IMR-90 (cell line): ENCODE data around the gene SHISAL1. TPM values are rescaled to one million over a fixed set of nuclear protein-coding genes. Genes with fewer than 3 reads are reported as not detected.

Experiments
- ATAC-seq: fragments of 200-7000 bp; cut with Tn5 transposase; 2 replicates; pipeline ENCODE4 v1.9.1; 2020; ENCODE audit warnings: low read depth, mild to moderate bottlenecking, moderate library complexity
- BruUV-seq: library from RNA; stranded (reverse); fragments of 400-500 nt; replicated peaks from 2 replicates; lab custom pipeline; 2021; lab: Mats Ljungman, UMichigan
- CTCF ChIA-PET: fragments of 300-600 bp; formaldehyde crosslinking; extraction: SDS; loops from one replicate; lab custom pipeline; 2021; ENCODE audit warnings: antibody characterized with exemption; lab: Yijun Ruan, JAX
- POLR2A ChIA-PET: fragments of 300-600 bp; sonication (Branson Sonifier 250); formaldehyde crosslinking; loops from one replicate; lab custom pipeline; 2022; ENCODE audit warnings: antibody characterized with exemption; ENCODE audit not compliant: unreplicated experiment; lab: Charles Lee
- DNase-seq: peaks from one replicate; pipeline ENCODE4 v3.0.0; 2013
- H2AFZ ChIP-seq: replicated peaks from 2 replicates; pipeline ENCODE3; 2013; ENCODE audit warnings: low read length, mild to moderate bottlenecking; ENCODE audit not compliant: poor library complexity
- H2AK5ac ChIP-seq: 2 replicates; pipeline ENCODE4 v1.6.1; 2013; ENCODE audit warnings: low read depth, low read length, inconsistent platforms
- H2AK9ac ChIP-seq: replicated peaks from 2 replicates; pipeline ENCODE3; 2013; ENCODE audit warnings: mild to moderate bottlenecking, low read depth, low read length, moderate library complexity; ENCODE audit not compliant: poor library complexity
- H2BK120ac ChIP-seq: 2 replicates; pipeline ENCODE4 v1.6.1; 2013; ENCODE audit warnings: low read depth, low read length, inconsistent platforms
- H2BK15ac ChIP-seq: 3 replicates; pipeline ENCODE4 v1.6.1; 2013; ENCODE audit warnings: low read depth, low read length, inconsistent platforms
- H2BK20ac ChIP-seq: 2 replicates; pipeline ENCODE4 v1.6.1; 2013; ENCODE audit warnings: low read depth, mild to moderate bottlenecking, inconsistent platforms, low read length, moderate library complexity
- H2BK5ac ChIP-seq: 2 replicates; pipeline ENCODE4 v1.6.1; 2013; ENCODE audit warnings: mild to moderate bottlenecking, low read depth, low read length, inconsistent platforms; ENCODE audit not compliant: poor library complexity, severe bottlenecking
- H3K14ac ChIP-seq: replicated peaks from 2 replicates; pipeline ENCODE4 v1.6.1; 2013; ENCODE audit warnings: low read depth, low read length, inconsistent platforms
- H3K18ac ChIP-seq: 2 replicates; pipeline ENCODE4 v1.6.1; 2013; ENCODE audit warnings: low read depth, low read length, control low read depth
- H3K23ac ChIP-seq: 2 replicates; pipeline ENCODE4 v1.6.1; 2013; ENCODE audit warnings: low read depth, low read length, inconsistent platforms
- H3K27ac ChIP-seq: 2 replicates; pipeline ENCODE4 v1.5.1; 2013; ENCODE audit warnings: mild to moderate bottlenecking, control low read depth, low read length; ENCODE audit not compliant: insufficient read depth
- H3K27me3 ChIP-seq: 2 replicates; pipeline ENCODE4 v1.6.1; 2013; ENCODE audit warnings: low read length; ENCODE audit not compliant: control insufficient read depth, insufficient read depth
- H3K36me3 ChIP-seq: 2 replicates; pipeline ENCODE4 v1.6.1; 2013; ENCODE audit warnings: low read length, mixed read lengths; ENCODE audit not compliant: control insufficient read depth, insufficient read depth
- H3K4ac ChIP-seq: 2 replicates; pipeline ENCODE4 v1.6.1; 2013; ENCODE audit warnings: low read depth, low read length, inconsistent platforms
- H3K4me1 ChIP-seq: 2 replicates; pipeline ENCODE4 v1.6.1; 2013; ENCODE audit warnings: low read length, mixed read lengths; ENCODE audit not compliant: control insufficient read depth, insufficient read depth
- H3K4me2 ChIP-seq: 2 replicates; pipeline ENCODE4 v1.6.1; 2013; ENCODE audit warnings: low read depth, mild to moderate bottlenecking, control low read depth, low read length, moderate library complexity
- H3K4me3 ChIP-seq: 2 replicates; pipeline ENCODE4 v1.5.1; 2013; ENCODE audit warnings: low read depth, mild to moderate bottlenecking, control low read depth, low read length, moderate library complexity; ENCODE audit not compliant: insufficient read depth
- H3K56ac ChIP-seq: 2 replicates; pipeline ENCODE4 v1.6.1; 2013; ENCODE audit warnings: low read length, inconsistent platforms; ENCODE audit not compliant: insufficient read depth; ENCODE audit errors: extremely low read depth
- H3K79me1 ChIP-seq, 2 experiments: 2 replicates each; pipeline ENCODE4 v1.6.1; 2013; ENCODE audit warnings: low read length in 2 of 2, inconsistent platforms in 1 of 2, low read depth in 1 of 2
- H3K9ac ChIP-seq: 2 replicates; pipeline ENCODE4 v1.6.1; 2013; ENCODE audit warnings: low read depth, low read length, control low read depth
- H3K9me1 ChIP-seq: 2 replicates; pipeline ENCODE4 v1.6.1; 2013; ENCODE audit warnings: low read length, inconsistent platforms; ENCODE audit not compliant: insufficient read depth
- H3K9me3 ChIP-seq: 2 replicates; pipeline ENCODE4 v1.6.1; 2013; ENCODE audit warnings: low read length; ENCODE audit not compliant: control insufficient read depth, insufficient read depth
- H4K20me1 ChIP-seq: 2 replicates; pipeline ENCODE4 v1.6.1; 2013; ENCODE audit warnings: low read length, inconsistent platforms; ENCODE audit not compliant: insufficient read depth
- H4K5ac ChIP-seq: 2 replicates; pipeline ENCODE4 v1.6.1; 2013; ENCODE audit warnings: mild to moderate bottlenecking, low read depth, low read length, control low read depth
- H4K8ac ChIP-seq, 2 experiments: 2 replicates each; pipeline ENCODE4 v1.6.1; 2013; ENCODE audit warnings: low read depth in 2 of 2, low read length in 2 of 2, control low read depth in 1 of 2, inconsistent platforms in 1 of 2
- H4K91ac ChIP-seq: 2 replicates; pipeline ENCODE4 v1.6.1; 2013; ENCODE audit warnings: low read depth, low read length, inconsistent platforms; ENCODE audit not compliant: insufficient read depth
- MAFK ChIP-seq: IDR thresholded peaks from 2 replicates; pipeline ENCODE4 v1.6.1; 2012; ENCODE audit warnings: low read depth, low read length, improper control_type of control experiment
- RFX5 ChIP-seq: IDR thresholded peaks from 2 replicates; pipeline ENCODE4 v1.8.0; 2012; ENCODE audit warnings: low read depth, mild to moderate bottlenecking, low read length, moderate library complexity
- WGBS, 2 experiments: methylation state at CpG; one replicate each; pipeline versions ENCODE4 v1.1.5 to v1.1.7; 2013; ENCODE audit warnings: missing lambda C conversion rate in 2 of 2; ENCODE audit not compliant: insufficient read length in 1 of 2; ENCODE audit errors: extremely low coverage in 2 of 2; 5-methylcytosine and 5-hydroxymethylcytosine counted together
- dilution Hi-C: fragments of 300-500 bp; cut with HindIII; formaldehyde crosslinking; loops from one replicate; pipeline ENCODE4 v1.14.3; 2018; ENCODE audit warnings: low sequenced_read_pairs; ENCODE audit not compliant: unreplicated experiment
- in situ Hi-C: fragments of 300-500 bp; cut with MboI; formaldehyde crosslinking; loops from 3 replicates; pipeline ENCODE4 v1.14.3; 2019; ENCODE audit warnings: low sequenced_read_pairs, inconsistent platforms, mixed read lengths
- intact Hi-C: fragments of 100-400 bp; cut with micrococcal nuclease; formaldehyde crosslinking; loops from 2 replicates; pipeline ENCODE4 v1.10.0; 2022
- polyA plus RNA-seq, 3 experiments: library from polyadenylated mRNA; depleted of rRNA; stranded (reverse); fragments of >200 nt; gene quantifications; 2 replicates each; pipeline ENCODE4 v1.2.3, GENCODE V29; 2012; ENCODE audit warnings: low replicate concordance in 1 of 3
- total RNA-seq: library from RNA; depleted of rRNA; stranded (reverse); fragments of >200 nt; gene quantifications from 2 replicates; pipeline ENCODE4 v1.2.3, GENCODE V29; 2012
- TF ChIP-seq, protein P1 (sequence below): fragments of 150-350 bp; IDR thresholded peaks from 2 replicates; pipeline ENCODE4 v1.6.1; 2017; ENCODE audit warnings: mild to moderate bottlenecking, antibody characterized with exemption, low read length, low read depth
- TF ChIP-seq, protein P2 (sequence below): fragments of 150-350 bp; IDR thresholded peaks from 2 replicates; pipeline ENCODE4 v1.6.1; 2016; ENCODE audit warnings: low read depth, mild to moderate bottlenecking, low read length, moderate library complexity, borderline replicate concordance

Gene SHISAL1
- total and polyA plus RNA-seq, 2 of the 4 experiments (the other 2 are of a cell fraction), result 1.0 to 1.4 TPM

DNA sequence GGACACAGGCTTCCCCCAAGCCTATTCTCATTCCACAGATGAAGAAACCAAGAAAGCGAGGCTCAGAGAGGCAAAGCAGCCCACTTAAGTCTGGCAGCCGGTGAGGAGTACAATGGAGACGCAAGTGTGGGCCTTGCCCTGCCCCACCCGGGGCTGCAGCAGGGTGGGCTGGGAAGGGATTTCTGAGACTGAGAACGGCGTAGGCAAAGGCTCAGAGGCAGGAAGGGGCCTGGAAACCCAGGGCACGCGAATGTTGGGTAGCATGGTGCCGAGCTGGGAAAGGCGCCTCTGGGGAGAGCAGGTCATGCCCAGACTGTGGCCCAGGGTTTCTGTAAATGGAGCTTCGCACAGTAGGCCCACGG, 47.5 kb upstream of the SHISAL1 start:
- ChIA-PET CTCF (interaction anchor here (1.0 to 1.1 kb wide), 2 partner anchors 29 to 209 kb away, joined by 3 read pairs; no protein-coding TSS in a partner anchor), POLR2A (no interaction called here)
- Histone ChIP-seq H3K23ac (no peak overlapping the region), H2AK5ac (peak overlapping the region; percentile 85), H3K14ac (peak overlapping the region; percentile 71), H2BK120ac (peak overlapping the region; percentile 94), H3K4me2 (0 out of 2 replicates have a peak overlapping the region, but pooled peaks have one; percentile 17), H3K27ac (peak overlapping the region; percentile 91), H2BK20ac (peak overlapping the region; percentile 86), H3K36me3 (no peaks in the 10 kb centered on the region), H3K4me3 (no peak overlapping the region), H3K56ac (peak overlapping the region; percentile 42), H2BK15ac (peak overlapping the region; percentile 69; the same call in 2 of the 3 replicates), H2BK5ac (peak overlapping the region; percentile 84), H3K79me1 (peaks cover 0 to 5% of the 10 kb centered on the region in 2 experiments; a peak in 1 of 4 replicates), H2AK9ac (peak overlapping the region; percentile 34), H4K91ac (peak overlapping the region; percentile 94), H4K20me1 (no peaks in the 10 kb centered on the region), H3K18ac (peak overlapping the region; percentile 56), H3K4ac (peak overlapping the region; percentile 90), H4K8ac (peak overlapping the region; percentile 86 to 94), H2AFZ (peak overlapping the region; percentile 68), H4K5ac (peak overlapping the region; percentile 65), H3K27me3 (no peaks in the 10 kb centered on the region), H3K9me3 (no peaks in the 10 kb centered on the region), H3K9ac (peak overlapping the region; percentile 28), H3K9me1 (peaks cover 21% of the 10 kb centered on the region), H3K4me1 (peaks cover 48% of the 10 kb centered on the region)
- in situ Hi-C loops, result no loop called here
- no peak for TF ChIP-seq RFX5
- TF ChIP-seq, protein P1, sequence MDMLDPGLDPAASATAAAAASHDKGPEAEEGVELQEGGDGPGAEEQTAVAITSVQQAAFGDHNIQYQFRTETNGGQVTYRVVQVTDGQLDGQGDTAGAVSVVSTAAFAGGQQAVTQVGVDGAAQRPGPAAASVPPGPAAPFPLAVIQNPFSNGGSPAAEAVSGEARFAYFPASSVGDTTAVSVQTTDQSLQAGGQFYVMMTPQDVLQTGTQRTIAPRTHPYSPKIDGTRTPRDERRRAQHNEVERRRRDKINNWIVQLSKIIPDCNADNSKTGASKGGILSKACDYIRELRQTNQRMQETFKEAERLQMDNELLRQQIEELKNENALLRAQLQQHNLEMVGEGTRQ, result no peak
- TF ChIP-seq MAFK, result no peak
- TF ChIP-seq, protein P2, sequence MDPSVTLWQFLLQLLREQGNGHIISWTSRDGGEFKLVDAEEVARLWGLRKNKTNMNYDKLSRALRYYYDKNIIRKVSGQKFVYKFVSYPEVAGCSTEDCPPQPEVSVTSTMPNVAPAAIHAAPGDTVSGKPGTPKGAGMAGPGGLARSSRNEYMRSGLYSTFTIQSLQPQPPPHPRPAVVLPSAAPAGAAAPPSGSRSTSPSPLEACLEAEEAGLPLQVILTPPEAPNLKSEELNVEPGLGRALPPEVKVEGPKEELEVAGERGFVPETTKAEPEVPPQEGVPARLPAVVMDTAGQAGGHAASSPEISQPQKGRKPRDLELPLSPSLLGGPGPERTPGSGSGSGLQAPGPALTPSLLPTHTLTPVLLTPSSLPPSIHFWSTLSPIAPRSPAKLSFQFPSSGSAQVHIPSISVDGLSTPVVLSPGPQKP, result no peak
- WGBS, 2 experiments, result 74% methylated on average over 6 of the region's 12 CpGs; no CpG with 5 or more reads in 1 of the 2 experiments
- intact Hi-C loops, result loop anchor here (5.0 to 10.0 kb wide), 2 partner anchors 87 to 125 kb away; no protein-coding TSS in a partner anchor
- dilution Hi-C loops, result no loop called here
- BruUV-seq, result no TSS peak
- DNase-seq (no peak), ATAC-seq (no peak)
